ENCODE measurements around the gene COL8A2. TPM values are rescaled to one million over a fixed set of nuclear protein-coding genes. Genes with fewer than 3 reads are reported as not detected.
A peak's percentile ranks its signal among the peaks of the same experiment; 100 is the strongest.

Gene COL8A2
- total RNA-seq, 1 experiment from 2014 or later: 0.24 TPM

GRCh38 chr1:36100376-36100775 lies 24.6 kb downstream of the COL8A2 start:
- Histone ChIP-seq H3K9me3 (ENCODE audit: low read depth, low read length, poor library complexity, severe bottlenecking) (no peaks in the 10 kb centered on the region), H3K27me3 (replicated peaks; ENCODE audit: insufficient read depth, low read depth, low read length, poor library complexity) (no peaks in the 10 kb centered on the region), H3K4me3 (ENCODE audit: low read depth, low read length, poor library complexity, severe bottlenecking) (no peak overlapping the region), H3K27ac (ENCODE audit: low read depth, low read length, poor library complexity, severe bottlenecking) (no peak overlapping the region), H3K4me1 (ENCODE audit: insufficient read depth, low read length, poor library complexity, severe bottlenecking) (peaks cover 7% of the 10 kb centered on the region), H3K36me3 (ENCODE audit: insufficient read depth, low read length, poor library complexity, severe bottlenecking) (peaks cover 9% of the 10 kb centered on the region)
- ChIA-PET POLR2A (ENCODE audit: low non-redundant PET) (no interaction called here), CTCF (interaction anchor here (0.6 kb wide), 1 partner anchor 87 kb away, joined by 3 read pairs; no protein-coding TSS in a partner anchor)
- intact Hi-C loops (cut with micrococcal nuclease; ENCODE audit: unreplicated experiment): no loop called here
- BruUV-seq (replicated peaks): no TSS peak
- TF ChIP-seq CTCF (conservative IDR thresholded peaks at IDR 0.05; ENCODE audit: low read depth, low read length) (no peak), EZH2 (IDR thresholded peaks at IDR 0.05; ENCODE audit: borderline replicate concordance, low read depth, low read length, poor library complexity, severe bottlenecking) (no peak)
- no peak for DNase-seq (ENCODE audit: low spot score)

- H3K27ac ChIP-seq (ENCODE audit: low read depth, low read length, poor library complexity, severe bottlenecking): no peak overlapping the region
- H3K36me3 ChIP-seq (ENCODE audit: insufficient read depth, low read length, poor library complexity, severe bottlenecking): peaks cover 14% of the 10 kb centered on the region
- DNase-seq (ENCODE audit: low spot score): peak; percentile 82
- intact Hi-C loops (cut with micrococcal nuclease; ENCODE audit: unreplicated experiment): loop anchor here (1.0 to 5.0 kb wide), 5 partner anchors 32 to 320 kb away; no protein-coding TSS in a partner anchor
- peaks cover 7% of the 10 kb centered on the region for H3K4me1 ChIP-seq (ENCODE audit: insufficient read depth, low read length, poor library complexity, severe bottlenecking)
- no peak overlapping the region for H3K4me3 ChIP-seq (ENCODE audit: low read depth, low read length, poor library complexity, severe bottlenecking)
- POLR2A ChIA-PET (ENCODE audit: low non-redundant PET): no interaction called here
- H3K9me3 ChIP-seq (ENCODE audit: low read depth, low read length, poor library complexity, severe bottlenecking): no peaks in the 10 kb centered on the region
- CTCF ChIA-PET: interaction anchor here (0.6 kb wide), 2 partner anchors 88 to 198 kb away, joined by 3 to 5 read pairs; no protein-coding TSS in a partner anchor
- no peaks in the 10 kb centered on the region for H3K27me3 ChIP-seq (replicated peaks; ENCODE audit: insufficient read depth, low read depth, low read length, poor library complexity)
- no TSS peak for BruUV-seq (replicated peaks)
- TF ChIP-seq CTCF (conservative IDR thresholded peaks at IDR 0.05; ENCODE audit: low read depth, low read length) (peak; percentile 92), EZH2 (IDR thresholded peaks at IDR 0.05; ENCODE audit: borderline replicate concordance, low read depth, low read length, poor library complexity, severe bottlenecking) (no peak)
These were observed 25.2 kb downstream of the COL8A2 start for GRCh38 chr1:36099681-36100341.

GRCh38 chr1:36098650-36099365 lies 26.2 kb downstream of the COL8A2 start:
- intact Hi-C loops (cut with micrococcal nuclease; ENCODE audit: unreplicated experiment): loop anchor here (1.0 to 5.0 kb wide), 5 partner anchors 33 to 321 kb away; no protein-coding TSS in a partner anchor
- ChIA-PET POLR2A (ENCODE audit: low non-redundant PET) (interaction anchor here (0.6 kb wide), 1 partner anchor 94 kb away, joined by 3 read pairs; no protein-coding TSS in a partner anchor), CTCF (no interaction called here)
- Histone ChIP-seq H3K4me3 (ENCODE audit: low read depth, low read length, poor library complexity, severe bottlenecking) (no peak overlapping the region), H3K4me1 (ENCODE audit: insufficient read depth, low read length, poor library complexity, severe bottlenecking) (peaks cover 7% of the 10 kb centered on the region), H3K27me3 (replicated peaks; ENCODE audit: insufficient read depth, low read depth, low read length, poor library complexity) (no peaks in the 10 kb centered on the region), H3K36me3 (ENCODE audit: insufficient read depth, low read length, poor library complexity, severe bottlenecking) (peaks cover 24% of the 10 kb centered on the region), H3K27ac (ENCODE audit: low read depth, low read length, poor library complexity, severe bottlenecking) (peak overlapping the region; percentile 16), H3K9me3 (ENCODE audit: low read depth, low read length, poor library complexity, severe bottlenecking) (no peaks in the 10 kb centered on the region)
- TF ChIP-seq CTCF (conservative IDR thresholded peaks at IDR 0.05; ENCODE audit: low read depth, low read length) (no peak), EZH2 (IDR thresholded peaks at IDR 0.05; ENCODE audit: borderline replicate concordance, low read depth, low read length, poor library complexity, severe bottlenecking) (no peak)
- no peak for DNase-seq (ENCODE audit: low spot score)
- no TSS peak for BruUV-seq (replicated peaks)

All from A673 (cell line).